ENCODE data around the gene SETD3. TPM values are rescaled to one million over a fixed set of nuclear protein-coding genes. Genes with fewer than 3 reads are reported as not detected.

Gene SETD3
- total and polyA plus RNA-seq, 10 of the 15 experiments (the other 5 are each of a cell fraction or from before 2014, with no cell fraction given): 11.3 to 44.2 (median 36.5) TPM

DNA sequence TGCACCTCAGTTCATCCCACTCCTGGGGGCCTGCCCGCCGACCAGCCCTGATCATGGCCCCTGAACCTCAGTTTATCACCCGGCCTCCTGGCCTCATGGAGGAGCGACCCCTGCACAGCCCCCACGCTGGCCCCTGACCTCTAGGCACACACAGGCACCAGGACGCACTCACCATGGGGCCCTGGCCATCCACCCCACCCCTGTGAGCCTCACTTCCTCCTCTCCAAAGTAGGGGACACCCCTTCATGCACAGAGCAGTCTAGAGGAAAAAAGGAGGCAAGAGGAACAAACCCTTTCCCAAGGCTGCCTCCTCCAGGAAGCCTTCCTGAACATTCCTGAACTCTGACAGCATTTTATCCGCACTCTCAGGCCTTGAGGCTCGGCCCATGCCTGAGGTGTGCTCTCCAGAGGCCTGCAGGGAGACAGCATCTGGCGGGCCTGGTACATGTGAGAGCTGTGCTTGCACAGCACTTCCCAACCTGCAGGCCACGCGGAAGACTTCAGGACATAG, 40.0 kb upstream of the SETD3 start:
- TF ChIP-seq HDAC2 (IDR thresholded peaks at IDR 0.05) (no peak), ZNF217 (IDR thresholded peaks at IDR 0.05) (no peak), MYC (IDR thresholded peaks at IDR 0.05; ENCODE audit: insufficient read depth, insufficient read length, insufficient replicate concordance, low read length, severe bottlenecking) (no peak), CBX5 (IDR thresholded peaks at IDR 0.05; ENCODE audit: low read depth) (no peak), BRCA1 (IDR thresholded peaks at IDR 0.05; ENCODE audit: low read depth, low read length) (no peak)
- TF ChIP-seq, protein P1, sequence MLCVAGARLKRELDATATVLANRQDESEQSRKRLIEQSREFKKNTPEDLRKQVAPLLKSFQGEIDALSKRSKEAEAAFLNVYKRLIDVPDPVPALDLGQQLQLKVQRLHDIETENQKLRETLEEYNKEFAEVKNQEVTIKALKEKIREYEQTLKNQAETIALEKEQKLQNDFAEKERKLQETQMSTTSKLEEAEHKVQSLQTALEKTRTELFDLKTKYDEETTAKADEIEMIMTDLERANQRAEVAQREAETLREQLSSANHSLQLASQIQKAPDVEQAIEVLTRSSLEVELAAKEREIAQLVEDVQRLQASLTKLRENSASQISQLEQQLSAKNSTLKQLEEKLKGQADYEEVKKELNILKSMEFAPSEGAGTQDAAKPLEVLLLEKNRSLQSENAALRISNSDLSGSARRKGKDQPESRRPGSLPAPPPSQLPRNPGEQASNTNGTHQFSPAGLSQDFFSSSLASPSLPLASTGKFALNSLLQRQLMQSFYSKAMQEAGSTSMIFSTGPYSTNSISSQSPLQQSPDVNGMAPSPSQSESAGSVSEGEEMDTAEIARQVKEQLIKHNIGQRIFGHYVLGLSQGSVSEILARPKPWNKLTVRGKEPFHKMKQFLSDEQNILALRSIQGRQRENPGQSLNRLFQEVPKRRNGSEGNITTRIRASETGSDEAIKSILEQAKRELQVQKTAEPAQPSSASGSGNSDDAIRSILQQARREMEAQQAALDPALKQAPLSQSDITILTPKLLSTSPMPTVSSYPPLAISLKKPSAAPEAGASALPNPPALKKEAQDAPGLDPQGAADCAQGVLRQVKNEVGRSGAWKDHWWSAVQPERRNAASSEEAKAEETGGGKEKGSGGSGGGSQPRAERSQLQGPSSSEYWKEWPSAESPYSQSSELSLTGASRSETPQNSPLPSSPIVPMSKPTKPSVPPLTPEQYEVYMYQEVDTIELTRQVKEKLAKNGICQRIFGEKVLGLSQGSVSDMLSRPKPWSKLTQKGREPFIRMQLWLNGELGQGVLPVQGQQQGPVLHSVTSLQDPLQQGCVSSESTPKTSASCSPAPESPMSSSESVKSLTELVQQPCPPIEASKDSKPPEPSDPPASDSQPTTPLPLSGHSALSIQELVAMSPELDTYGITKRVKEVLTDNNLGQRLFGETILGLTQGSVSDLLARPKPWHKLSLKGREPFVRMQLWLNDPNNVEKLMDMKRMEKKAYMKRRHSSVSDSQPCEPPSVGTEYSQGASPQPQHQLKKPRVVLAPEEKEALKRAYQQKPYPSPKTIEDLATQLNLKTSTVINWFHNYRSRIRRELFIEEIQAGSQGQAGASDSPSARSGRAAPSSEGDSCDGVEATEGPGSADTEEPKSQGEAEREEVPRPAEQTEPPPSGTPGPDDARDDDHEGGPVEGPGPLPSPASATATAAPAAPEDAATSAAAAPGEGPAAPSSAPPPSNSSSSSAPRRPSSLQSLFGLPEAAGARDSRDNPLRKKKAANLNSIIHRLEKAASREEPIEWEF (IDR thresholded peaks at IDR 0.05; ENCODE audit: insufficient replicate concordance, low read depth, low read length): no peak
- Histone ChIP-seq H3K4me1 (ENCODE audit: control insufficient read depth, insufficient read depth, low read length) (no peaks in the 10 kb centered on the region), H3K9me3 (replicated peaks; ENCODE audit: control insufficient read depth, insufficient read depth, low read length) (no peaks in the 10 kb centered on the region), H3K27me3 (replicated peaks in 1 of 2; ENCODE audit: control insufficient read depth in 2 of 2, insufficient read depth in 2 of 2, low read length in 1 of 2) (no peaks in the 10 kb centered on the region), H3K36me3 (ENCODE audit: control insufficient read depth in 2 of 2, insufficient read depth in 2 of 2, low read length in 1 of 2) (no peaks in the 10 kb centered on the region), H2AFZ (ENCODE audit: control insufficient read depth, low read depth, low read length) (no peak overlapping the region), H3K4me2 (ENCODE audit: control insufficient read depth, insufficient read depth) (no peak overlapping the region), H3K9ac (ENCODE audit: control insufficient read depth, insufficient read depth, low read length) (no peak overlapping the region), H3K4me3 (no peak overlapping the region), H4K20me1 (ENCODE audit: control insufficient read depth, insufficient read depth) (no peaks in the 10 kb centered on the region), H3K79me2 (ENCODE audit: control insufficient read depth, insufficient read depth, low read length) (no peaks in the 10 kb centered on the region), H3K27ac (ENCODE audit: control insufficient read depth, insufficient read depth) (no peak overlapping the region)
- RAD21 ChIA-PET (ENCODE audit: unreplicated experiment): no interaction called here
- in situ Hi-C loops (cut with MboI) (loop anchor here (5.0 kb wide), 1 partner anchor 102 kb away; no protein-coding TSS in a partner anchor), intact Hi-C loops (cut with micrococcal nuclease; ENCODE audit: unreplicated experiment) (no loop called here)
- no peak for FAIRE-seq
- CTCF ChIA-PET: no interaction called here
- no peak for DNase-seq (ENCODE audit: low read depth, low spot score)
- SMC1A ChIA-PET (ENCODE audit: uncharacterized antibody, unreplicated experiment): no interaction called here
- 43% methylated on average over 11 of the region's 11 CpGs for WGBS (ENCODE audit: insufficient coverage, insufficient replicate concordance, low lambda C conversion rate, missing lambda C conversion rate)
- POLR2A ChIA-PET: no interaction called here
- no TSS peak for BruUV-seq (replicated peaks)
- ATAC-seq: no peak

All from GM12878 (cell line).